WTC11 (cell line): ENCODE data around the gene RNASE11. TPM values are rescaled to one million over a fixed set of nuclear protein-coding genes. Genes with fewer than 3 reads are reported as not detected.
A peak's percentile ranks its signal among the peaks of the same experiment; 100 is the strongest.

ENCODE experiments used
- AR ChIP-seq: fragments of 250-450 bp; sonication (Bioruptor Pico); IDR thresholded peaks from 2 replicates; pipeline ENCODE4 v1.9.0; 2021; ENCODE audit warnings: mild to moderate bottlenecking
- E2F5 ChIP-seq: sonication (generic); formaldehyde crosslinking; IDR thresholded peaks from 2 replicates; pipeline ENCODE4 v1.8.1; 2022; ENCODE audit warnings: mild to moderate bottlenecking, moderate library complexity, missing genetic modification reagents
- ETV6 ChIP-seq: sonication (generic); formaldehyde crosslinking; IDR thresholded peaks from 2 replicates; pipeline ENCODE4 v1.8.1; 2022; ENCODE audit warnings: mild to moderate bottlenecking, missing genetic modification reagents
- IRF2 ChIP-seq: sonication (generic); formaldehyde crosslinking; IDR thresholded peaks from 2 replicates; pipeline ENCODE4 v1.8.0; 2022; ENCODE audit warnings: low read depth, missing genetic modification reagents, borderline replicate concordance
- PRRX2 ChIP-seq: fragments of 250-450 bp; sonication (Bioruptor Pico); IDR thresholded peaks from 2 replicates; pipeline ENCODE4 v1.8.0; 2021; ENCODE audit warnings: mild to moderate bottlenecking
- USF1 ChIP-seq: sonication (generic); formaldehyde crosslinking; IDR thresholded peaks from 2 replicates; pipeline ENCODE4 v1.8.0; 2022; ENCODE audit warnings: mild to moderate bottlenecking, missing genetic modification reagents
- ZNF317 ChIP-seq: sonication (generic); formaldehyde crosslinking; IDR thresholded peaks from 2 replicates; pipeline ENCODE4 v1.8.1; 2023; ENCODE audit warnings: low read depth, mild to moderate bottlenecking, moderate library complexity, missing genetic modification reagents, borderline replicate concordance
- ZNF425 ChIP-seq: fragments of 250-450 bp; sonication (Bioruptor Pico); conservative IDR thresholded peaks from 2 replicates; pipeline ENCODE4 v1.9.0; 2021; ENCODE audit warnings: mild to moderate bottlenecking
- total RNA-seq: library from RNA; stranded (reverse); gene quantifications from 3 replicates; pipeline ENCODE4 v1.2.3, GENCODE V29; 2021
- TF ChIP-seq, protein P1 (sequence below): fragments of 200-600 bp; IDR thresholded peaks from 2 replicates; pipeline ENCODE4 v1.8.0; 2022; ENCODE audit warnings: antibody characterized with exemption
- TF ChIP-seq, protein P2 (sequence below): sonication (generic); formaldehyde crosslinking; conservative IDR thresholded peaks from 2 replicates; pipeline ENCODE4 v1.8.1; 2023; ENCODE audit warnings: mild to moderate bottlenecking, low read depth, missing genetic modification reagents, moderate library complexity
- TF ChIP-seq, protein P3 (sequence below): sonication (generic); formaldehyde crosslinking; IDR thresholded peaks from 2 replicates; pipeline ENCODE4 v1.8.0; 2022; ENCODE audit warnings: mild to moderate bottlenecking, missing genetic modification reagents
- TF ChIP-seq, protein P4 (sequence below): sonication (generic); formaldehyde crosslinking; IDR thresholded peaks from 2 replicates; pipeline ENCODE4 v1.8.1; 2023; ENCODE audit warnings: mild to moderate bottlenecking, moderate library complexity, missing genetic modification reagents
- TF ChIP-seq, protein P5 (sequence below): sonication (generic); formaldehyde crosslinking; conservative IDR thresholded peaks from 2 replicates; pipeline ENCODE4 v1.8.1; 2022; ENCODE audit warnings: mild to moderate bottlenecking, missing genetic modification reagents

The RNASE11 gene
- total RNA-seq, 1 experiment from 2014 or later: not detected

DNA sequence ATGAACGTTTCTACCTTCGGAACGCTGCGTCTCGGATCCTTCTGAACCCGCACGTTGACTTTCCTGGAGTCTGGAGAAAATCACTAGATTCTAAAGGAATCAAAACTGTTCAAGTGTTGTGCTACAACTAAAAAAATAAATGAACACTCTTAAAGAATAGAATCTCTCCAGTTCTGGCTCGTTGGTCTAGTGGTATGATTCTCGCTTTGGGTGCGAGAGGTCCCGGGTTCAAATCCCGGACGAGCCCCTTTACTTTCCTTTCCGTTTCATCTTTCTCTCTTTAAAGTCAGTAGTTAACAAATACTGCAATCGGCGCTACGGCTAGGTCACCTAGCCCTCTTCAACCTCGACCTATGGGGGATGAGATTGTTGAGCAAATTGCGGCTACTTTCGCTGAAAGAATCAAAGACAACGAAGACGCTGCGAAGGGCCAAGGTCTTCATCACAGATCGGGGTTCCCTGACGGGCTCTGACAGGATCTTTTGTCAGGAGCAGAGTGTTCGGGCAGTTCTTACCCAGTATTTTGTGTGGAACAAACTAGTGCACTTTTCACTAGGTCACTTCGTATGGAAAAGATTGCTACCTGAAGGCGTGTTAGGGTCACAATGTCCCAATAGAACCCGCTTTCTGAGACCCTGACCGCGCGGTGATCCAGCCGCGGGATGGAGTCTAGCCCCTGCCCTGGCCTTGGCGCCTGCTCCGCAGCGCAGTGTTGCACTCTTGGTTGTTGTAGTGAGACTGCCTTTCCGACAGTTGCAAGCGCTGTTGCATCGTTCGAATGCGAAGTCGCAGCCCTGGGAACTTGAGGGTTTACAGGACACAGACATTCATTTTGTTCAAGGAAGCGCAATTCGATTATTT, 45.3 kb upstream of the RNASE11 start (continued):
- TF ChIP-seq, protein P1, sequence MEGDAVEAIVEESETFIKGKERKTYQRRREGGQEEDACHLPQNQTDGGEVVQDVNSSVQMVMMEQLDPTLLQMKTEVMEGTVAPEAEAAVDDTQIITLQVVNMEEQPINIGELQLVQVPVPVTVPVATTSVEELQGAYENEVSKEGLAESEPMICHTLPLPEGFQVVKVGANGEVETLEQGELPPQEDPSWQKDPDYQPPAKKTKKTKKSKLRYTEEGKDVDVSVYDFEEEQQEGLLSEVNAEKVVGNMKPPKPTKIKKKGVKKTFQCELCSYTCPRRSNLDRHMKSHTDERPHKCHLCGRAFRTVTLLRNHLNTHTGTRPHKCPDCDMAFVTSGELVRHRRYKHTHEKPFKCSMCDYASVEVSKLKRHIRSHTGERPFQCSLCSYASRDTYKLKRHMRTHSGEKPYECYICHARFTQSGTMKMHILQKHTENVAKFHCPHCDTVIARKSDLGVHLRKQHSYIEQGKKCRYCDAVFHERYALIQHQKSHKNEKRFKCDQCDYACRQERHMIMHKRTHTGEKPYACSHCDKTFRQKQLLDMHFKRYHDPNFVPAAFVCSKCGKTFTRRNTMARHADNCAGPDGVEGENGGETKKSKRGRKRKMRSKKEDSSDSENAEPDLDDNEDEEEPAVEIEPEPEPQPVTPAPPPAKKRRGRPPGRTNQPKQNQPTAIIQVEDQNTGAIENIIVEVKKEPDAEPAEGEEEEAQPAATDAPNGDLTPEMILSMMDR: no peak
- TF ChIP-seq E2F5 (CRISPR knock-in tag) (no peak), USF1 (CRISPR knock-in tag) (no peak), ZNF317 (CRISPR knock-in tag) (no peak), ZNF425 (CRISPR knock-in tag) (no peak), IRF2 (CRISPR knock-in tag) (no peak), ETV6 (no peak), PRRX2 (CRISPR knock-in tag) (no peak), AR (CRISPR knock-in tag) (0 out of 2 replicates have a peak, but pooled peaks have one; percentile 39)
- TF ChIP-seq, protein P2, sequence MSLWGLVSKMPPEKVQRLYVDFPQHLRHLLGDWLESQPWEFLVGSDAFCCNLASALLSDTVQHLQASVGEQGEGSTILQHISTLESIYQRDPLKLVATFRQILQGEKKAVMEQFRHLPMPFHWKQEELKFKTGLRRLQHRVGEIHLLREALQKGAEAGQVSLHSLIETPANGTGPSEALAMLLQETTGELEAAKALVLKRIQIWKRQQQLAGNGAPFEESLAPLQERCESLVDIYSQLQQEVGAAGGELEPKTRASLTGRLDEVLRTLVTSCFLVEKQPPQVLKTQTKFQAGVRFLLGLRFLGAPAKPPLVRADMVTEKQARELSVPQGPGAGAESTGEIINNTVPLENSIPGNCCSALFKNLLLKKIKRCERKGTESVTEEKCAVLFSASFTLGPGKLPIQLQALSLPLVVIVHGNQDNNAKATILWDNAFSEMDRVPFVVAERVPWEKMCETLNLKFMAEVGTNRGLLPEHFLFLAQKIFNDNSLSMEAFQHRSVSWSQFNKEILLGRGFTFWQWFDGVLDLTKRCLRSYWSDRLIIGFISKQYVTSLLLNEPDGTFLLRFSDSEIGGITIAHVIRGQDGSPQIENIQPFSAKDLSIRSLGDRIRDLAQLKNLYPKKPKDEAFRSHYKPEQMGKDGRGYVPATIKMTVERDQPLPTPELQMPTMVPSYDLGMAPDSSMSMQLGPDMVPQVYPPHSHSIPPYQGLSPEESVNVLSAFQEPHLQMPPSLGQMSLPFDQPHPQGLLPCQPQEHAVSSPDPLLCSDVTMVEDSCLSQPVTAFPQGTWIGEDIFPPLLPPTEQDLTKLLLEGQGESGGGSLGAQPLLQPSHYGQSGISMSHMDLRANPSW (CRISPR knock-in tag): no peak
- TF ChIP-seq, protein P3, sequence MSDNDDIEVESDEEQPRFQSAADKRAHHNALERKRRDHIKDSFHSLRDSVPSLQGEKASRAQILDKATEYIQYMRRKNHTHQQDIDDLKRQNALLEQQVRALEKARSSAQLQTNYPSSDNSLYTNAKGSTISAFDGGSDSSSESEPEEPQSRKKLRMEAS (CRISPR knock-in tag): no peak
- TF ChIP-seq, protein P4, sequence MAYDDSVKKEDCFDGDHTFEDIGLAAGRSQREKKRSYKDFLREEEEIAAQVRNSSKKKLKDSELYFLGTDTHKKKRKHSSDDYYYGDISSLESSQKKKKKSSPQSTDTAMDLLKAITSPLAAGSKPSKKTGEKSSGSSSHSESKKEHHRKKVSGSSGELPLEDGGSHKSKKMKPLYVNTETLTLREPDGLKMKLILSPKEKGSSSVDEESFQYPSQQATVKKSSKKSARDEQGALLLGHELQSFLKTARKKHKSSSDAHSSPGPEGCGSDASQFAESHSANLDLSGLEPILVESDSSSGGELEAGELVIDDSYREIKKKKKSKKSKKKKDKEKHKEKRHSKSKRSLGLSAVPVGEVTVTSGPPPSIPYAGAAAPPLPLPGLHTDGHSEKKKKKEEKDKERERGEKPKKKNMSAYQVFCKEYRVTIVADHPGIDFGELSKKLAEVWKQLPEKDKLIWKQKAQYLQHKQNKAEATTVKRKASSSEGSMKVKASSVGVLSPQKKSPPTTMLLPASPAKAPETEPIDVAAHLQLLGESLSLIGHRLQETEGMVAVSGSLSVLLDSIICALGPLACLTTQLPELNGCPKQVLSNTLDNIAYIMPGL: peak; percentile 66; the same call in 1 of the 2 replicates
- TF ChIP-seq, protein P5, sequence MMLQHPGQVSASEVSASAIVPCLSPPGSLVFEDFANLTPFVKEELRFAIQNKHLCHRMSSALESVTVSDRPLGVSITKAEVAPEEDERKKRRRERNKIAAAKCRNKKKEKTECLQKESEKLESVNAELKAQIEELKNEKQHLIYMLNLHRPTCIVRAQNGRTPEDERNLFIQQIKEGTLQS (CRISPR knock-in tag): no peak
